SU-DHL-6 (cell line): ENCODE results near the gene WDR82.

ENCODE experiments used
- H2AFZ ChIP-seq: fragments of 200-600 bp; sonication (generic); 2 replicates; pipeline ENCODE4 v1.6.1; 2014; ENCODE audit warnings: low read depth, mild to moderate bottlenecking, moderate library complexity, mixed read lengths, antibody characterized with exemption, low read length; ENCODE audit not compliant: severe bottlenecking
- H3F3A ChIP-seq: fragments of 200-600 bp; shearing (Covaris generic); 2 replicates; pipeline ENCODE4 v1.6.0; 2016; ENCODE audit warnings: antibody characterized with exemption, mild to moderate bottlenecking; ENCODE audit not compliant: insufficient read depth
- H3K27ac ChIP-seq: fragments of 200-600 bp; sonication (generic); 2 replicates; pipeline ENCODE4 v1.5.1; 2016; ENCODE audit warnings: low read depth, mild to moderate bottlenecking, low read length, moderate library complexity, mixed read lengths
- H3K27me3 ChIP-seq: fragments of 200-600 bp; sonication (generic), shearing (Covaris generic); 2 replicates; pipeline ENCODE4 v1.6.0; 2014; ENCODE audit warnings: mild to moderate bottlenecking, low read length
- H3K36me3 ChIP-seq: fragments of 200-600 bp; sonication (generic); 2 replicates; pipeline ENCODE4 v1.6.1; 2014; ENCODE audit warnings: mild to moderate bottlenecking, low read length, mixed read lengths
- H3K4me2 ChIP-seq: fragments of 300-600, 200-600 bp; shearing (Covaris generic), sonication (generic); 2 replicates; pipeline ENCODE4 v1.6.0; 2014; ENCODE audit warnings: low read length, low read depth, mild to moderate bottlenecking; ENCODE audit not compliant: poor library complexity, severe bottlenecking
- H3K4me3 ChIP-seq: fragments of 200-600 bp; sonication (generic); 2 replicates; pipeline ENCODE4 v1.5.1; 2014; ENCODE audit warnings: antibody characterized with exemption, low read length, mild to moderate bottlenecking, mixed read lengths; ENCODE audit not compliant: insufficient read depth, poor library complexity, severe bottlenecking
- H3K79me2 ChIP-seq: fragments of 200-600 bp; sonication (generic); 2 replicates; pipeline ENCODE4 v1.6.1; 2014; ENCODE audit warnings: mild to moderate bottlenecking, low read length, moderate library complexity; ENCODE audit not compliant: insufficient read depth
- H3K9ac ChIP-seq: fragments of 200-600 bp; sonication (generic); 2 replicates; pipeline ENCODE4 v1.7.0; 2014; ENCODE audit warnings: mild to moderate bottlenecking, low read length
- H3K9me2 ChIP-seq: fragments of 200-600 bp; sonication (generic); replicated peaks from 2 replicates; pipeline ENCODE4 v1.6.1; 2014; ENCODE audit warnings: low read length; ENCODE audit not compliant: insufficient read depth
- H3K9me3 ChIP-seq: fragments of 200-600 bp; sonication (generic); 2 replicates; pipeline ENCODE4 v1.6.1; 2014; ENCODE audit warnings: low read length, mixed read lengths; ENCODE audit not compliant: insufficient read depth
- H4K20me1 ChIP-seq: fragments of 200-600 bp; sonication (generic); 2 replicates; pipeline ENCODE4 v1.6.1; 2014; ENCODE audit warnings: low read depth, mild to moderate bottlenecking, antibody characterized with exemption, low read length, moderate library complexity, mixed read lengths
- CTCF ChIP-seq: fragments of 200-600 bp; sonication (generic); IDR thresholded peaks from one replicate; pipeline ENCODE4 v1.5.1; 2017; ENCODE audit warnings: antibody characterized with exemption, mild to moderate bottlenecking, low read length, moderate library complexity; ENCODE audit not compliant: insufficient read depth, poor library complexity, severe bottlenecking
- EZH2phosphoT487 ChIP-seq: fragments of 200-600 bp; sonication (generic), shearing (Covaris generic); conservative IDR thresholded peaks from 2 replicates; pipeline ENCODE4 v1.6.1; 2018; ENCODE audit warnings: mild to moderate bottlenecking, antibody characterized with exemption, low read length, moderate library complexity, mixed read lengths

The WDR82 gene

GRCh38 chr3:52283306-52283705 is 4.9 kb upstream of the WDR82 start:
- Histone ChIP-seq H3K9me3 (no peaks in the 10 kb centered on the region), H3F3A (peaks cover 15% of the 10 kb centered on the region), H3K9ac (no peak overlapping the region), H3K9me2 (no peaks in the 10 kb centered on the region), H3K27ac (no peak overlapping the region), H3K36me3 (no peaks in the 10 kb centered on the region), H3K27me3 (no peaks in the 10 kb centered on the region), H2AFZ (no peak overlapping the region), H3K4me3 (no peak overlapping the region), H3K4me2 (no peak overlapping the region), H3K79me2 (peaks cover 4% of the 10 kb centered on the region; the same call in 1 of the 2 replicates), H4K20me1 (no peaks in the 10 kb centered on the region)
- no peak for TF ChIP-seq CTCF
- no peak for TF ChIP-seq EZH2phosphoT487

- Histone ChIP-seq H3K27ac (no peak overlapping the region), H3K27me3 (no peaks in the 10 kb centered on the region), H3K9ac (no peak overlapping the region), H3K9me2 (no peaks in the 10 kb centered on the region), H2AFZ (no peak overlapping the region), H3K4me2 (no peak overlapping the region), H3K36me3 (no peaks in the 10 kb centered on the region), H3K4me3 (no peak overlapping the region), H3K79me2 (peaks cover 12% of the 10 kb centered on the region), H3K9me3 (no peaks in the 10 kb centered on the region), H3F3A (peaks cover 15% of the 10 kb centered on the region), H4K20me1 (0 out of 2 replicates have a peak, but pooled peaks cover under 1% of the 10 kb centered on the region)
- TF ChIP-seq CTCF (no peak), EZH2phosphoT487 (no peak)
Measured at GRCh38 chr3:52281981-52282801, 3.7 kb upstream of the WDR82 start.

GRCh38 chr3:52280050-52280461 is 1.6 kb upstream of the WDR82 start:
- no peak overlapping the region for H3K4me3 ChIP-seq
- TF ChIP-seq CTCF (no peak), EZH2phosphoT487 (no peak)
- no peak overlapping the region for H3K27ac ChIP-seq
- no peaks in the 10 kb centered on the region for H3K27me3 ChIP-seq
- H3K36me3 ChIP-seq: no peaks in the 10 kb centered on the region
- no peaks in the 10 kb centered on the region for H3K9me3 ChIP-seq
- peaks cover 32% of the 10 kb centered on the region for H3K79me2 ChIP-seq
- peaks cover 18% of the 10 kb centered on the region for H4K20me1 ChIP-seq
- H3K9ac ChIP-seq: no peak overlapping the region
- H2AFZ ChIP-seq: no peak overlapping the region
- H3F3A ChIP-seq: peaks cover 10% of the 10 kb centered on the region
- no peaks in the 10 kb centered on the region for H3K9me2 ChIP-seq
- no peak overlapping the region for H3K4me2 ChIP-seq
